Neural progenitor cell (in vitro differentiated cells): ENCODE results near the gene OGDH. TPM values are rescaled to one million over a fixed set of nuclear protein-coding genes. Genes with fewer than 3 reads are reported as not detected.

Experiments used
- DNase-seq: peaks from one replicate; pipeline ENCODE4 v3.0.0-alpha.2; 2016; ENCODE audit warnings: low spot score
- H2AFZ ChIP-seq: fragments of 200-600 bp; sonication (generic); replicated peaks from 2 replicates; pipeline ENCODE4 v1.6.1; 2016; ENCODE audit warnings: antibody characterized with exemption
- H3F3A ChIP-seq: fragments of 200-600 bp; sonication (generic); 2 replicates; pipeline ENCODE4 v1.6.1; 2016; ENCODE audit warnings: antibody characterized with exemption, low read depth
- H3K27ac ChIP-seq: fragments of 200-600 bp; sonication (generic); 2 replicates; pipeline ENCODE4 v1.5.1; 2016; ENCODE audit warnings: mild to moderate bottlenecking
- H3K27me3 ChIP-seq: fragments of 200-600 bp; sonication (generic); 2 replicates; pipeline ENCODE4 v1.6.1; 2016; ENCODE audit warnings: mild to moderate bottlenecking, moderate library complexity
- H3K36me3 ChIP-seq: fragments of 200-600 bp; sonication (generic); 2 replicates; pipeline ENCODE4 v1.5.1; 2016
- H3K4me1 ChIP-seq: fragments of 200-600 bp; sonication (generic); 2 replicates; pipeline ENCODE4 v1.6.1; 2016; ENCODE audit warnings: mixed run types
- H3K4me2 ChIP-seq: fragments of 200-600 bp; sonication (generic); 2 replicates; pipeline ENCODE4 v1.6.1; 2016
- H3K4me3 ChIP-seq: fragments of 200-600 bp; sonication (generic); 2 replicates; pipeline ENCODE4 v1.5.1; 2016
- H3K79me2 ChIP-seq: fragments of 200-600 bp; sonication (generic); 2 replicates; pipeline ENCODE4 v1.6.1; 2016; ENCODE audit warnings: low read depth
- H3K9ac ChIP-seq: fragments of 200-600 bp; sonication (generic); 2 replicates; pipeline ENCODE4 v1.6.1; 2016
- H3K9me3 ChIP-seq: fragments of 200-600 bp; sonication (generic); 2 replicates; pipeline ENCODE4 v1.5.1; 2016; ENCODE audit warnings: low read depth
- H4K20me1 ChIP-seq: fragments of 200-600 bp; sonication (generic); 2 replicates; pipeline ENCODE4 v1.6.1; 2016; ENCODE audit warnings: low read depth
- H3K27ac Mint-ChIP-seq: 3 replicates; pipeline ENCODE4 v1.8.0; 2021; ENCODE audit warnings: mixed read lengths
- H3K27me3 Mint-ChIP-seq: 2 replicates; pipeline ENCODE4 v1.8.0; 2022; ENCODE audit warnings: low read depth, mild to moderate bottlenecking, inconsistent platforms, moderate library complexity, mixed read lengths; ENCODE audit not compliant: insufficient read depth
- H3K36me3 Mint-ChIP-seq: 3 replicates; pipeline ENCODE4 v1.8.0; 2021; ENCODE audit warnings: mixed read lengths
- H3K4me1 Mint-ChIP-seq: 3 replicates; pipeline ENCODE4 v1.8.0; 2021; ENCODE audit warnings: mixed read lengths
- H3K4me3 Mint-ChIP-seq: 3 replicates; pipeline ENCODE4 v1.8.0; 2021; ENCODE audit warnings: mild to moderate bottlenecking, moderate library complexity, mixed read lengths
- H3K9me3 Mint-ChIP-seq: 3 replicates; pipeline ENCODE4 v1.8.0; 2020; ENCODE audit warnings: mixed read lengths
- EZH2 ChIP-seq: fragments of 200-600 bp; sonication (generic); IDR thresholded peaks from 2 replicates; pipeline ENCODE4 v1.6.1; 2017; ENCODE audit warnings: antibody characterized with exemption, mild to moderate bottlenecking, moderate library complexity
- EZH2phosphoT487 ChIP-seq: fragments of 200-600 bp; sonication (generic); IDR thresholded peaks from 2 replicates; pipeline ENCODE4 v1.6.1; 2017; ENCODE audit warnings: antibody characterized with exemption
- total RNA-seq: library from RNA; depleted of rRNA; stranded (reverse); fragments of >200 nt; gene quantifications from 2 replicates; pipeline ENCODE4 v1.2.3, GENCODE V29; 2015; ENCODE audit warnings: low replicate concordance
- TF ChIP-seq, protein P1 (sequence below): fragments of 200-600 bp; sonication (generic); IDR thresholded peaks from 2 replicates; pipeline ENCODE4 v1.5.1; 2017; ENCODE audit warnings: antibody characterized with exemption, mild to moderate bottlenecking

The OGDH gene
- total RNA-seq, 1 donor from 2014 or later, result 25.2 TPM

DNA sequence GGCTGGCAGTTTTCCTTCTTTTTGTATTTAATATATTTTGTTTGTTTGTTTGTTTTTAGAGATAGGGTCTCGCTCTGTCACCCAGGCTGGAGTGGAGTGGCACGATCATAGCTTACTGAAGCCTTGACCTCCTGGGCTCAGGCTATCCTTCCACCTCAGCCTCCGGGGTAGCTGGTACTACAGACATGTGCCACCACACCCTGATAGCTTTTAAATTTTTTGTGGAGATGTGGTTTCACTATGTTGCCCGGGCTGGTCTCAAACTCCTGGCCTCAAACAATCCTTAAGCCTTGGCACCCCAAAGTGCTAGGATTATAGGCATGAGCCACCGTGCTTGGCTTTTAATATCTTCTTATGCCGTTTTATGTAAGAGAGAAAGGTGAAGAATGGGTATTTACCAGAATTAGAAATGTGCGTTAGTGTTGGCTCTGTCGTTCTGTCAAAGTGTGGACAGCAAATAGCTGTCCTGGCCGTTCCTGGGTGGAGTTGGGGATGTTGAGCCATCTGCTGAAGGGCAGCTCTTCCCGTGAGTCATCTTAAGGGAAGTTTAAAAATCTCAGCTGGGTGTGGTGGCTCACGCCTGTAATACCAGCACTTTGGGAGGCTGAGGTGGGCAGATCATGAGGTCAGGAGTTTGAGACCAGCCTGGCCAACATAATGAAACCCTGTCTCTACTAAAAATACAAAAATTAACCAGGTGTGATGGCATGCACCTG lies 14.8 kb downstream of the OGDH start:
- Histone ChIP-seq H3K27me3 (no peaks in the 10 kb centered on the region), H3K4me2 (no peak overlapping the region), H3F3A (no peaks in the 10 kb centered on the region), H3K79me2 (peaks cover 97% of the 10 kb centered on the region), H3K36me3 (no peaks in the 10 kb centered on the region), H3K4me3 (no peak overlapping the region), H3K9ac (no peak overlapping the region), H3K9me3 (no peaks in the 10 kb centered on the region), H3K27ac (no peak overlapping the region), H4K20me1 (peaks cover 66% of the 10 kb centered on the region), H2AFZ (no peak overlapping the region), H3K4me1 (no peaks in the 10 kb centered on the region)
- H3K4me3 Mint-ChIP-seq, result no peak overlapping the region
- H3K4me1 Mint-ChIP-seq, result peaks cover 5% of the 10 kb centered on the region
- TF ChIP-seq, protein P1, sequence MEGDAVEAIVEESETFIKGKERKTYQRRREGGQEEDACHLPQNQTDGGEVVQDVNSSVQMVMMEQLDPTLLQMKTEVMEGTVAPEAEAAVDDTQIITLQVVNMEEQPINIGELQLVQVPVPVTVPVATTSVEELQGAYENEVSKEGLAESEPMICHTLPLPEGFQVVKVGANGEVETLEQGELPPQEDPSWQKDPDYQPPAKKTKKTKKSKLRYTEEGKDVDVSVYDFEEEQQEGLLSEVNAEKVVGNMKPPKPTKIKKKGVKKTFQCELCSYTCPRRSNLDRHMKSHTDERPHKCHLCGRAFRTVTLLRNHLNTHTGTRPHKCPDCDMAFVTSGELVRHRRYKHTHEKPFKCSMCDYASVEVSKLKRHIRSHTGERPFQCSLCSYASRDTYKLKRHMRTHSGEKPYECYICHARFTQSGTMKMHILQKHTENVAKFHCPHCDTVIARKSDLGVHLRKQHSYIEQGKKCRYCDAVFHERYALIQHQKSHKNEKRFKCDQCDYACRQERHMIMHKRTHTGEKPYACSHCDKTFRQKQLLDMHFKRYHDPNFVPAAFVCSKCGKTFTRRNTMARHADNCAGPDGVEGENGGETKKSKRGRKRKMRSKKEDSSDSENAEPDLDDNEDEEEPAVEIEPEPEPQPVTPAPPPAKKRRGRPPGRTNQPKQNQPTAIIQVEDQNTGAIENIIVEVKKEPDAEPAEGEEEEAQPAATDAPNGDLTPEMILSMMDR, result no peak
- TF ChIP-seq EZH2 (no peak), EZH2phosphoT487 (no peak)
- peaks cover 2% of the 10 kb centered on the region for H3K27me3 Mint-ChIP-seq
- no peak overlapping the region for H3K27ac Mint-ChIP-seq
- peaks cover 7% of the 10 kb centered on the region for H3K36me3 Mint-ChIP-seq
- H3K9me3 Mint-ChIP-seq, result no peaks in the 10 kb centered on the region
- DNase-seq, result no peak

DNA sequence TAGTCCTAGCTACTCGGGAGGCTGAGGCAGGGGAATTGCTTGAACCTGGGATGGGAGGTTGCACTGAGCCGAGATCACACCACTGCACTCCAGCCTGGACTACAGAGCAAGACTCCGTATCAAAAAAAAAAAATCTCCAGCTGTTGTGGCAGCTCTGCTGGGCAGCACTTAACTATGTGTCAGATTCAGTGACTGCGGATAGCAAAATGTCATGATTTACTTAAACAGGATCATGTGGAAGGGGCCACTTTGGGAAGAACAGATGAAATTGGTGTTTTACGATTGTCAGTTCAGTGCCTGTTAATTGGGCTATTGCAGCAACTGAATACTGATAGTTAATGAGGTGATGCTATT lies 15.3 kb downstream of the OGDH start:
- Histone ChIP-seq H3K79me2 (peaks cover 92% of the 10 kb centered on the region), H3K36me3 (no peaks in the 10 kb centered on the region), H3F3A (no peaks in the 10 kb centered on the region), H3K27me3 (no peaks in the 10 kb centered on the region), H3K4me2 (no peak overlapping the region), H3K4me1 (no peaks in the 10 kb centered on the region), H3K4me3 (no peak overlapping the region), H3K27ac (no peak overlapping the region), H3K9me3 (no peaks in the 10 kb centered on the region), H4K20me1 (peaks cover 67% of the 10 kb centered on the region), H2AFZ (no peak overlapping the region), H3K9ac (no peak overlapping the region)
- Mint-ChIP-seq H3K9me3 (no peaks in the 10 kb centered on the region), H3K36me3 (peaks cover 7% of the 10 kb centered on the region), H3K27ac (no peak overlapping the region), H3K27me3 (peaks cover 2% of the 10 kb centered on the region), H3K4me3 (no peak overlapping the region), H3K4me1 (peaks cover 5% of the 10 kb centered on the region)
- DNase-seq, result no peak
- TF ChIP-seq, protein P1, result no peak
- TF ChIP-seq EZH2, result no peak
- TF ChIP-seq EZH2phosphoT487, result no peak

DNA sequence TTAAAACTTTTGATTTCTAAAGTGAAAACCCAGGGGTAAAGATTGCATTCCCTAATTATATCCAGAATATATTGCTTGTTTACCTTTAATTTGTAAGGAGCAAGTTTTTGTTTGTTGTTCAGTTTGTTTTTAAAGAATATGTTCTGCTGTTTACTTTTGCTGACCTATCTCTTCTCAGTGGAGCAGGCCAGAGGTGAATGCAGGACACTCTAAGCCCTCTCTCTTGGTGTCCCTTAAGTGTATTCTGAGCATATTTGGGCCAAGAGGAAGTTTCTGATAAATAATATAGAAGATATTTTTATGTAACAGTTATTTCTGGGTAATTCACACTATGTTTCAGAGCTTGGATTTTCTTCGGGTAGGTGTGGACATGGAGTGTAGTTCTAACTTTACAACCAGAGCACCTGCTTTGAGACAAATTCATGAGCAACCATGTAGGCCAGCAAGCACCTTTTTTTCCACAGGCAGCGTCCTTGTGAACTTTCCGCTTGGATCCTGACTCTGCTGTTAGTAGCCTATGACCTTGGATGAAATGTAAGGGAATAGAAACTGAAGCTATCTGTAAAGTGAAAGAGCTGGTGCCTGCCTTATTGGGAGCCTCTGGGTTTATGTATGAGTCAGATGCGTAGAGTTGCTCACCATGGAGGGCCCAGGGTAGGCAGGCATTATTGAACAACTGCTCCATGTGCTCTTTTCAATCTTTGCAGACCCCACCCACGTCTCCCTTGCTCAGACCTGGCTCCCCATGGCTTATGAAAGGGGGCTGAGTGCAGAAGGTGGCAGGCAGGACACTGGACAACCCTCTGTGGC lies 16.1 kb downstream of the OGDH start:
- TF ChIP-seq, protein P1, result no peak
- TF ChIP-seq EZH2phosphoT487 (no peak), EZH2 (no peak)
- Mint-ChIP-seq H3K4me1 (peaks cover 5% of the 10 kb centered on the region), H3K36me3 (peaks cover 7% of the 10 kb centered on the region), H3K27ac (no peak overlapping the region), H3K4me3 (no peak overlapping the region), H3K9me3 (no peaks in the 10 kb centered on the region), H3K27me3 (peaks cover 2% of the 10 kb centered on the region)
- H3K9ac ChIP-seq, result no peak overlapping the region
- H3K9me3 ChIP-seq, result no peaks in the 10 kb centered on the region
- no peaks in the 10 kb centered on the region for H3K36me3 ChIP-seq
- H3F3A ChIP-seq, result no peaks in the 10 kb centered on the region
- H3K4me1 ChIP-seq, result no peaks in the 10 kb centered on the region
- peaks cover 60% of the 10 kb centered on the region for H4K20me1 ChIP-seq
- H3K4me3 ChIP-seq, result no peak overlapping the region
- H3K4me2 ChIP-seq, result no peak overlapping the region
- H2AFZ ChIP-seq, result no peak overlapping the region
- H3K27ac ChIP-seq, result no peak overlapping the region
- peaks cover 84% of the 10 kb centered on the region for H3K79me2 ChIP-seq
- no peak for DNase-seq
- H3K27me3 ChIP-seq, result no peaks in the 10 kb centered on the region
